Loucy (cell line): ENCODE results near the gene SLC22A9.

Experiments
- EZH2phosphoT487 ChIP-seq: fragments of 200-600 bp; IDR thresholded peaks from 2 replicates; pipeline ENCODE4 v1.6.1; 2018; ENCODE audit warnings: antibody characterized with exemption, mild to moderate bottlenecking, moderate library complexity, borderline replicate concordance
- TF ChIP-seq, protein P1 (sequence below): fragments of 200-600 bp; sonication (generic); conservative IDR thresholded peaks from 2 replicates; pipeline ENCODE4 v1.5.1; 2014; ENCODE audit warnings: mild to moderate bottlenecking, antibody characterized with exemption, low read length

DNA sequence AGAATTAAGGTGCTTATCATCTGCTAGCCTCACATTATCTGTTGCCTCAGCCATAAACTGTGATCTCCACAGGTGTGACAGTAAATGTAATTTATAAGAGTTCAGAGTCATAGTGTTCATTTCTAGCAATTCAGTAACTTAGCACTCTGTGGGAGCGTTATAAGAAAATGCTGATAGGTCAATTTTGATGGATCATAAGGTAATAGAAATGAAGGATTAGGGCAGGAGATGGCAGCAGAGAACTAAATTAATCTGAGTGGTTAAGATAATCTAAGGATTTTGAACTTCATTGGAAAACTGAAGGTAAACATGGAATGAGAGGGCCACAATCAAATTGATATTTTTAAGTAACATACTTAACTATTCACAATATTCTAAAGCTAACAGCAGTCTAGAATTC is 26.5 kb upstream of the SLC22A9 start:
- TF ChIP-seq, protein P1, sequence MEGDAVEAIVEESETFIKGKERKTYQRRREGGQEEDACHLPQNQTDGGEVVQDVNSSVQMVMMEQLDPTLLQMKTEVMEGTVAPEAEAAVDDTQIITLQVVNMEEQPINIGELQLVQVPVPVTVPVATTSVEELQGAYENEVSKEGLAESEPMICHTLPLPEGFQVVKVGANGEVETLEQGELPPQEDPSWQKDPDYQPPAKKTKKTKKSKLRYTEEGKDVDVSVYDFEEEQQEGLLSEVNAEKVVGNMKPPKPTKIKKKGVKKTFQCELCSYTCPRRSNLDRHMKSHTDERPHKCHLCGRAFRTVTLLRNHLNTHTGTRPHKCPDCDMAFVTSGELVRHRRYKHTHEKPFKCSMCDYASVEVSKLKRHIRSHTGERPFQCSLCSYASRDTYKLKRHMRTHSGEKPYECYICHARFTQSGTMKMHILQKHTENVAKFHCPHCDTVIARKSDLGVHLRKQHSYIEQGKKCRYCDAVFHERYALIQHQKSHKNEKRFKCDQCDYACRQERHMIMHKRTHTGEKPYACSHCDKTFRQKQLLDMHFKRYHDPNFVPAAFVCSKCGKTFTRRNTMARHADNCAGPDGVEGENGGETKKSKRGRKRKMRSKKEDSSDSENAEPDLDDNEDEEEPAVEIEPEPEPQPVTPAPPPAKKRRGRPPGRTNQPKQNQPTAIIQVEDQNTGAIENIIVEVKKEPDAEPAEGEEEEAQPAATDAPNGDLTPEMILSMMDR = no peak
- TF ChIP-seq EZH2phosphoT487 = no peak
